Activated T-helper 1 cell treated with Interleukin-2 at 50 U/mL for 16 hours (primary cell): ENCODE measurements around the gene LARGE1.

Source experiments
- DNase-seq: peaks from one replicate; pipeline ENCODE4 v3.0.0-alpha.2; 2020; ENCODE audit warnings: low read depth

Gene LARGE1

DNA sequence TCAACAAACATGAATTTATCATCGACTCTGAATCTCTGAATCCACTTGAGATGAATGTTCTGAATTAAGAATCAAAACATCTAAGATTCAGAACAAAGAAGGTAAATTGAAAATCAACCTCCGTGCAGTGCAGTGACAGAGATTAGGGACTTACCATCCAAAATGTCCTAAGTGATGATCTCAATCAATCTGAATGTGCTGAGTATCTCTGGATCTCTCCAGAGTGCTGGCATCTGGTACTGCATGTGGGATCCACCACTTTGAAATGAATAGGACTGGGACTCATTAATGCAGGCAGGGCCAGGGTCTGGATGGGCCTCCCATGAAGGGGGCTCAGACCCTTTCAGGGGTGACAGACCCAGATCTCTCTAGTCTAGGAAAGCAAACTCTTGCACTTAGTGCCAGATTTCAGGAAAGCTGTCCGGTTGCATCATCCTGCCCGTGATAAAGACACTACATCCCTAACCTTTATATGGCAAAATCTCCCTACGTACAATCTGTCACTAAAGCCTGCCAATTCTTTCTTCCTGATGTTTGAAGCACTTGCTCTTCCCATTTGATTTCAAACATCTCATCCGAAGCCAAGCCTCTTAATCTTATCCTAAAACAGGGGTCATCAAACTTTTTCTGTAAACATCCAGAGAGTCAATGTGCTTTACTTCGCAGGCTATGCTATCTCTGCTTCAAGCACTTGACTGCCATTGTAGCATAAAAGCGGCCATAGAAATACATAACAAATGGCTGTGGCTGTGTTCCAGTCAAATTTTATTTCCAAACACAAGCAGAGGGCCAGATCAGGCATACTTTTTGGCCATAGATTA, 263.3 kb downstream of the LARGE1 start:
- DNase-seq = no peak

- no peak for DNase-seq
Observed at GRCh38 chr22:33654173-33654895, 265.9 kb downstream of the LARGE1 start.

DNA sequence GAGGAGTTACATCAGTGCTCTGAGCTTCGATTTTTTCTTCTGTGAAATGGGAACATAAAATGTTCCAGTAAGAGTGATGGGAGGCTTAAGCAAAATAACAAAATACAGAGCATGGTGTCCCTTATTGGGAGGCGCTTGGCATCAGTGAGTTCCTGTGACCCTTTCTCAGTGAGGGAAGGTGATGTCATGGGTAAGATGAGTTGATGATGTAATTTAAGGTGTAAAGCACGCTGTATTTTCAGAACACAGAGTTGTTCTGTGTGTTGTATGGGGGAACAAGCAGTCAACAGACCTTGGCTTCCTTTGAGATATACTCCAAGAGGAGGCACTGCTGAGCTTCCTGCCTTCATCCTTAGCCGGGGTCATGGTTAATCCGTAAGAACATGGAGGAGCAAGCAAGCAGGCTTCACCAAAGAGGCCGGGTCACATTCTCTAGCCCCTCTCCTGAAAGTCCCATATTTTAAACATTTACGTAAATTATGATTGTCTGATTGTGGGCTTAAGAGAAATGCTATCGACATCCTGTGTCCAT, 266.7 kb downstream of the LARGE1 start:
- no peak for DNase-seq

GRCh38 chr22:33652615-33653014, 267.7 kb downstream of the LARGE1 start:
- no peak for DNase-seq

DNA sequence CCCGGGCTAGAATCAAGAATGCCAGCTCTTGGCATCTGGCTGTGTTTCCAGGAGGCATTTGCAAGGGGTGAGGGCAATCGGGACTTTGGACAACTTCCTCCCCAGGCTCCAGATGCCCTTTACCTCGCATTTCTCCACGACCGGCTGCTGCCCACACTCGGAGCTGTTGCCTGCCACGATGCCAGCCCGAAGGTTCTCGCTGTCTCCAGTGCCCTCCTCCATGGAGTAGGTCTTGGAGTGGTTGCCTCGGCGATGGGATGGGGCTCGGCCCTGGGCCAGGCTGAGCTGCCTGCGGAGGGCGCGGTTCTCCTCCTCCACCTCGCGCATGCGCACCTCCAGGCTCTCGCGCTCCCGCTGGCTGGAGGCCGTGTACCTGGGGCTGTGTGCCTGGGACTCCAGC, 270.0 kb downstream of the LARGE1 start:
- DNase-seq = no peak

- DNase-seq = no peak
Observed at GRCh38 chr22:33648478-33648877, 271.8 kb downstream of the LARGE1 start.

GRCh38 chr22:33640900-33641299, 279.4 kb downstream of the LARGE1 start:
- DNase-seq = no peak

DNA sequence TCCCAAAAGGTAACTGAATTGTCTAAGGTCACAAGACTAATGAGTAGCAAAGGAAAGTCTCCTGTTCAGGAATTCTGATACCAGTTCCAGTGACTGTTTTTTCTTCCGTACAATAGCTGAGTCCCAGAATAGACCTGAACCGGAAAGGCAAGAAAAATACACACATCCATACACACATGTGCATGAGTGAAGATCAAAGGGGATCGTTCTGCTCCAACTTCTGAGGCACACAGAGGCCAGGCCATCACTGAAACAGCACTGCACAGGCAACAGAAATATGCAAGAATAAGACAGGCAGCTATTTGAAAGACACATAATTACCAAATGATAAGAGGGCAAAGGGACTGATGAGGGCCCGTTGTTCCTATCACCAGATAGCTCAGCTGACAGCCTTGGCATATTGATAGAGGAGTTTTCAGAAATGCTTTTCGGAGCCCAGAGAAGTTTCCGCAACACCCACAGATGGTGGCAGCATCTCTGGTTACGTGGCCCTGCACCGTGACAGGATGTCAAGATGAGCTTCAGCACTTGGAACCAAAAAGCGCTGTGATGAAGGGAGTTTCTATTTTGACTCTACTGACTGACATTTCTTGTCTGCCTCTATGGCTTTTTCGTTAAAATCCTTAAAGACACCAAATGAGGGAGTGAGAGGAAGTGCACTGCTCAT, 280.6 kb downstream of the LARGE1 start:
- DNase-seq = no peak

DNA sequence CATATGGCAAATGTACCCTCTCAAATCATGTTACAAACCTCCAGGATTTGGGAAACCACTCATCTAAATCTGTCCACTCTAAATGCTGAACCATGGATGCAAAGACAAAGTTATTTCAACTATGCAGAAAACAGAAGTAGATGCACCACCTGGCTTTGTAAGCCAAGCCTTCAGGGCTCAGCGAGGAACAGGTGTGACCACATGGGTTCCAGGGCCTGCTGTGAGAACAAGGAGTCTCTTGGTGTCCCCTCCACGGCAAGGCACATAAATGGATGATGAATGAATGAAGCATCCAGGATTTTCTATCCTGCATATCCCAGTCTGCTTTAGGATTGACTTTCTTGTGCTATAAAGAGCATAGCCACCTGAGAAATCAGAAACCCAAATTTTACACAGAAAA, 284.5 kb downstream of the LARGE1 start:
- no peak for DNase-seq

- no peak for DNase-seq
Observed at GRCh38 chr22:33631777-33632176, 288.5 kb downstream of the LARGE1 start.

GRCh38 chr22:33625959-33626358, 294.3 kb downstream of the LARGE1 start:
- DNase-seq = no peak

GRCh38 chr22:33620085-33620484, 300.2 kb downstream of the LARGE1 start:
- no peak for DNase-seq

GRCh38 chr22:33606504-33606903, 313.8 kb downstream of the LARGE1 start:
- no peak for DNase-seq

- no peak for DNase-seq
Observed at GRCh38 chr22:33605666-33606065, 314.6 kb downstream of the LARGE1 start.

DNA sequence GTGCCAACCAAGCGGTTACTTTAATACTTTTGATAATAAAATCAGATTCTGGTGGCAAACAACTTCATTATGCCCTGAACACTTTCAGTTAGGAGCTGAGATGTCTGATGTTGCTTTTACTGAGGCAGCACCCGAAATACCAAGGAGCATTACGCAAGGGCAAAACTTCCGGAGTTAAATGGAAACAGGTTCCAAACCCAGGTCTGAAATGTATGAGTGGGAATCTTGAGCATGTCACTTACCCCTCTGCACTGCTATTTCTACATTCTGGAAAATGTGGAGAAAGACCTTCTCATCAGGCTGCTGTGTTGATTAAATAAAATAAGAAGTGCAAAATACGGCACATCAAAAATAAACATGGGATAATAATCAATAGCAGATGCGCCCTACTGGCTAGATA, 315.1 kb downstream of the LARGE1 start:
- no peak for DNase-seq

GRCh38 chr22:33601062-33601461, 319.2 kb downstream of the LARGE1 start:
- no peak for DNase-seq

- no peak for DNase-seq
Observed at GRCh38 chr22:33600595-33600994, 319.7 kb downstream of the LARGE1 start.

GRCh38 chr22:33600113-33600512, 320.2 kb downstream of the LARGE1 start:
- DNase-seq = no peak

- no peak for DNase-seq
Observed at GRCh38 chr22:33599596-33599995, 320.7 kb downstream of the LARGE1 start.

GRCh38 chr22:33598821-33599220, 321.5 kb downstream of the LARGE1 start:
- no peak for DNase-seq

GRCh38 chr22:33597274-33597985, 322.8 kb downstream of the LARGE1 start:
- DNase-seq = no peak

DNA sequence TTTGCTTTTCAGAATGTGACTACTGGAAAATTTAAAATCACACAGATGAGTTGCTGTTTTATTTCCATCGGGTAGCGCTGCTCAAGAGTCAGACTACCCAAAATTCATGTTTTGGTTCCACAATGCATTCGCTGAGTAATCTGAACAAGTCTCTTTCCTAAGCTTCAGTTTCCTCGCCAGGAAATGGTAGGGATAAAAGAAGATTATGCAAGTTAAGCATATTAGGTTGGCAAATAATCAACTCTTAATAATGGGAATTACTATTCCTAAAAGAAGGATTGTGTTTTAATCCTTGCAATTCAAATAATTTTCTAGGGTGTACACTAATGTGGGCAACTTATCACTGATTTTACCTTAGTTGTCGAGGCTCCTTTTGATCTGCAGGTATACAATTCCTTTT, 326.5 kb downstream of the LARGE1 start:
- DNase-seq = no peak
